HL-60 (cell line): ENCODE data around the gene PLCB1.

ENCODE experiments used
- CTCF ChIP-seq: IDR thresholded peaks from one replicate; pipeline ENCODE4 v1.5.1; 2011; ENCODE audit warnings: low read length, control low read depth, inconsistent platforms; ENCODE audit not compliant: insufficient read depth
- GABPA ChIP-seq: IDR thresholded peaks from 2 replicates; pipeline ENCODE4 v1.6.1; 2012; ENCODE audit warnings: low read depth
- POLR2AphosphoS5 ChIP-seq: IDR thresholded peaks from 2 replicates; pipeline ENCODE4 v1.6.1; 2012; ENCODE audit warnings: low read depth
- REST ChIP-seq: IDR thresholded peaks from 2 replicates; pipeline ENCODE4 v1.6.1; 2012; ENCODE audit warnings: low read depth; ENCODE audit not compliant: insufficient replicate concordance

DNA sequence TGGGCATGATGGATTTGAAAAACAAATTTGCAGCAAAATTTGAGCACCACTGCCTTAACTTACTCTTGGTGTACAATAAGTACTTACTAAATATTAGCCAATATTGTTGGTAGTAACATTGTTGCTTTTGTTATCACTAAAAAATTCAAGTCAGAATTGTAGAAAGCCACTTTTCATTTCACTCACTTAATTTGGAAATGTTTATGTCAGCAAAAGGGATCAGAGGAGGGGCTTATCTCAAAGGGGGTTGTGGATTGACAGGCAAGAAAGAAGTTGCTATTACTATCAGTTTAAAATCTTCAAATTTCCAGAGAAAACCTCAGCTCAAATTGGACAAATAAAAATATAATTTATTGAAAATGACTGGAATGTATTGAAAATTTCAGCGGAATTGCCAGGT is 241.5 kb downstream of the PLCB1 start:
- TF ChIP-seq CTCF = no peak
- no peak for TF ChIP-seq REST
- no peak for TF ChIP-seq POLR2AphosphoS5
- TF ChIP-seq GABPA = no peak
